K562 (cell line): ENCODE data around the gene BIRC6. TPM values are rescaled to one million over a fixed set of nuclear protein-coding genes. Genes with fewer than 3 reads are reported as not detected.

Experiments used
- CBX3 ChIP-seq, 2 experiments: IDR thresholded peaks; 1 replicate in 1 of 2; 2 replicates in 1 of 2; pipeline ENCODE4 v1.6.1; 2012; ENCODE audit warnings: inconsistent platforms in 2 of 2, low read length in 2 of 2, borderline replicate concordance in 1 of 2, control low read depth in 1 of 2
- CEBPB ChIP-seq: fragments of 450-650 bp; IDR thresholded peaks from 2 replicates; pipeline ENCODE4 v1.6.1; 2016; ENCODE audit warnings: missing genetic modification characterization, missing compliant biosample characterization
- ETV1 ChIP-seq: fragments of 450-650 bp; conservative IDR thresholded peaks from 2 replicates; pipeline ENCODE4 v1.6.1; 2016; ENCODE audit warnings: missing genetic modification characterization, control low read depth, low read depth, missing compliant biosample characterization
- ILK ChIP-seq: fragments of 450-650 bp; IDR thresholded peaks from 2 replicates; pipeline ENCODE4 v1.6.1; 2016; ENCODE audit warnings: missing genetic modification characterization, low read depth, mild to moderate bottlenecking, missing compliant biosample characterization, moderate library complexity, borderline replicate concordance
- KLF16 ChIP-seq: IDR thresholded peaks from 2 replicates; pipeline ENCODE4 v1.6.1; 2016; ENCODE audit warnings: antibody characterized with exemption
- MAFF ChIP-seq: IDR thresholded peaks from 2 replicates; pipeline ENCODE4 v1.6.1; 2012; ENCODE audit warnings: low read length, improper control_type of control experiment
- MAFK ChIP-seq: IDR thresholded peaks from 2 replicates; pipeline ENCODE4 v1.6.1; 2011; ENCODE audit warnings: low read length, improper control_type of control experiment
- MEF2A ChIP-seq: IDR thresholded peaks from 2 replicates; pipeline ENCODE4 v1.6.1; 2011; ENCODE audit warnings: low read depth, mild to moderate bottlenecking, low read length, moderate library complexity; ENCODE audit not compliant: control insufficient read depth
- MXI1 ChIP-seq: IDR thresholded peaks from 2 replicates; pipeline ENCODE4 v1.6.1; 2011; ENCODE audit warnings: low read depth, mild to moderate bottlenecking, improper control_type of control experiment, low read length
- NCOA1 ChIP-seq: fragments of 450-650 bp; IDR thresholded peaks from 2 replicates; pipeline ENCODE4 v1.6.1; 2016; ENCODE audit warnings: low read depth
- NCOA4 ChIP-seq: fragments of 450-650 bp; IDR thresholded peaks from 2 replicates; pipeline ENCODE4 v1.6.1; 2018; ENCODE audit warnings: mild to moderate bottlenecking; ENCODE audit not compliant: partially characterized antibody
- NFE2L1 ChIP-seq: fragments of 450-650 bp; IDR thresholded peaks from 2 replicates; pipeline ENCODE4 v1.6.1; 2016; ENCODE audit warnings: missing genetic modification characterization, low read depth, mild to moderate bottlenecking, missing compliant biosample characterization, moderate library complexity, borderline replicate concordance
- NR1H2 ChIP-seq: sonication (generic); formaldehyde crosslinking; IDR thresholded peaks from 2 replicates; pipeline ENCODE4 v1.4.0; 2020; ENCODE audit warnings: mild to moderate bottlenecking, missing genetic modification reagents
- PHTF2 ChIP-seq: fragments of 250-450 bp; sonication (Bioruptor Pico); IDR thresholded peaks from 2 replicates; pipeline ENCODE4 v1.5.0; 2021; ENCODE audit warnings: mild to moderate bottlenecking
- PPARD ChIP-seq: fragments of 250-450 bp; sonication (Bioruptor Pico); IDR thresholded peaks from 2 replicates; pipeline ENCODE4 v1.8.0; 2022; ENCODE audit warnings: inconsistent platforms, mild to moderate bottlenecking, moderate library complexity
- SAFB ChIP-seq: fragments of 200-400 bp; formaldehyde crosslinking; IDR thresholded peaks from 2 replicates; pipeline ENCODE4 v1.6.1; 2017; ENCODE audit warnings: low read depth, low read length, borderline replicate concordance
- SNRNP70 ChIP-seq: fragments of 200-400 bp; formaldehyde crosslinking; optimal IDR thresholded peaks from 2 replicates; pipeline ENCODE3; 2017; ENCODE audit warnings: low read depth, low read length
- SRF ChIP-seq, 2 experiments: fragments of 250-450, 450-650 bp in 1 of 2; sonication (Bioruptor Pico) in 1 of 2; sonication (generic) in 1 of 2; formaldehyde crosslinking; IDR thresholded peaks; 2 replicates each; pipeline versions ENCODE4 v1.5.0 to v1.5.1; 2020 to 2022; ENCODE audit warnings: mild to moderate bottlenecking in 1 of 2, missing genetic modification reagents in 1 of 2
- STAT5A ChIP-seq: IDR thresholded peaks from 2 replicates; pipeline ENCODE4 v1.6.1; 2012; ENCODE audit warnings: low read length, inconsistent platforms, borderline replicate concordance
- ZNF316 ChIP-seq: fragments of 450-650 bp; IDR thresholded peaks from 2 replicates; pipeline ENCODE4 v1.6.1; 2016
- ZNF347 ChIP-seq: fragments of 450-650 bp; formaldehyde crosslinking; IDR thresholded peaks from 2 replicates; pipeline ENCODE4 v1.4.0; 2020; ENCODE audit warnings: low read depth, mild to moderate bottlenecking, moderate library complexity
- ZNF76 ChIP-seq: fragments of 250-450 bp; sonication (Bioruptor Pico); IDR thresholded peaks from 2 replicates; pipeline ENCODE4 v1.4.0; 2020; ENCODE audit warnings: mild to moderate bottlenecking, moderate library complexity, borderline replicate concordance
- polyA plus RNA-seq, 8 experiments: library from polyadenylated mRNA; depleted of rRNA in 4 of 8; stranded (reverse) in 5 of 8; unstranded in 3 of 8; fragments of >200 nt; fragmentation: Nextera tagmentation in 2 of 8; fragmentation: Illumina TruSeq in 1 of 8; extraction: Ambion mirVana in 2 of 8; extraction: Trizol in 1 of 8; gene quantifications; 2 replicates each; pipeline versions ENCODE4 v1.2.1 to v1.2.3, GENCODE V29; 2011 to 2014; ENCODE audit warnings: inconsistent platforms in 1 of 8, missing spikeins in 1 of 8
- total RNA-seq, 7 experiments: library from RNA; depleted of rRNA in 6 of 7; stranded (reverse); fragments of >200 nt in 6 of 7; fragmentation: Illumina TruSeq in 2 of 7; extraction: Trizol in 2 of 7; gene quantifications; 2 replicates each; pipeline versions ENCODE4 v1.2.1 to v1.2.3, GENCODE V29; 2011 to 2021; ENCODE audit warnings: low replicate concordance in 1 of 7
- TF ChIP-seq, protein P1 (sequence below): fragments of 450-650 bp; IDR thresholded peaks from 2 replicates; pipeline ENCODE4 v1.6.1; 2016; ENCODE audit warnings: borderline replicate concordance
- TF ChIP-seq, protein P2 (sequence below): sonication (generic); formaldehyde crosslinking; IDR thresholded peaks from 2 replicates; pipeline ENCODE4 v1.8.1; 2023; ENCODE audit warnings: mild to moderate bottlenecking, missing genetic modification reagents
- TF ChIP-seq, protein P3 (sequence below): fragments of 250-450 bp; sonication (Bioruptor Pico); IDR thresholded peaks from 2 replicates; pipeline ENCODE4 v1.5.0; 2020; ENCODE audit warnings: mild to moderate bottlenecking, borderline replicate concordance

Gene BIRC6
- total and polyA plus RNA-seq, 9 of the 15 experiments (the other 6 are each of a cell fraction or from before 2014, with no cell fraction given) = 18.8 to 110 (median 49.8) TPM

DNA sequence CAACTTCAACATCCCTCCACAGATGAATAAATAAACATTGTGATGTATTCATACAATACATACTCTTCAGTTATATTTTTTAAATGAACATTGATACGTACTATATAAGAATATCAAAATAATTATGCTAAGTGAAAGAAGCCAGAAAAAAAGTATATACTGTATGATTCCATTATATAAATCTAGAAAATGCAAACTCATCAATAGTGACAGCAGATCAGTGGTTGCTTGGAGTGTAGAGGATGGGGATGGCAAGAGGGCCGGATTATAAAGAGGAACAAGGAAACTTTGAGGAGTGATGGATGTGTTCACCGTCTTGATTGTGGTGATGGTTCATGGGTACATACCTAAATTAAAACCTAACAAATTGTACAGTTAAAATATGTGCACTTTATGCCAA, 268.0 kb downstream of the BIRC6 start (continued):
- no peak for TF ChIP-seq NCOA4
- TF ChIP-seq, protein P1, sequence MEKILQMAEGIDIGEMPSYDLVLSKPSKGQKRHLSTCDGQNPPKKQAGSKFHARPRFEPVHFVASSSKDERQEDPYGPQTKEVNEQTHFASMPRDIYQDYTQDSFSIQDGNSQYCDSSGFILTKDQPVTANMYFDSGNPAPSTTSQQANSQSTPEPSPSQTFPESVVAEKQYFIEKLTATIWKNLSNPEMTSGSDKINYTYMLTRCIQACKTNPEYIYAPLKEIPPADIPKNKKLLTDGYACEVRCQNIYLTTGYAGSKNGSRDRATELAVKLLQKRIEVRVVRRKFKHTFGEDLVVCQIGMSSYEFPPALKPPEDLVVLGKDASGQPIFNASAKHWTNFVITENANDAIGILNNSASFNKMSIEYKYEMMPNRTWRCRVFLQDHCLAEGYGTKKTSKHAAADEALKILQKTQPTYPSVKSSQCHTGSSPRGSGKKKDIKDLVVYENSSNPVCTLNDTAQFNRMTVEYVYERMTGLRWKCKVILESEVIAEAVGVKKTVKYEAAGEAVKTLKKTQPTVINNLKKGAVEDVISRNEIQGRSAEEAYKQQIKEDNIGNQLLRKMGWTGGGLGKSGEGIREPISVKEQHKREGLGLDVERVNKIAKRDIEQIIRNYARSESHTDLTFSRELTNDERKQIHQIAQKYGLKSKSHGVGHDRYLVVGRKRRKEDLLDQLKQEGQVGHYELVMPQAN = no peak
- TF ChIP-seq ZNF76 = no peak
- TF ChIP-seq MAFF = peak; percentile 57
- TF ChIP-seq CBX3 (IDR thresholded peaks at IDR 0.05; ENCODE audit: borderline replicate concordance in 1 of 2, low read length in 2 of 2) = no peak
- TF ChIP-seq PHTF2 (CRISPR knock-in tag) = no peak
- TF ChIP-seq MXI1 = no peak
- no peak for TF ChIP-seq MEF2A
- TF ChIP-seq NCOA1 = no peak
- no peak for TF ChIP-seq SAFB
- TF ChIP-seq ETV1 (tag) = no peak
- no peak for TF ChIP-seq SNRNP70
- TF ChIP-seq MAFK = peak; percentile 30; the same call in 1 of the 2 replicates
- TF ChIP-seq, protein P2, sequence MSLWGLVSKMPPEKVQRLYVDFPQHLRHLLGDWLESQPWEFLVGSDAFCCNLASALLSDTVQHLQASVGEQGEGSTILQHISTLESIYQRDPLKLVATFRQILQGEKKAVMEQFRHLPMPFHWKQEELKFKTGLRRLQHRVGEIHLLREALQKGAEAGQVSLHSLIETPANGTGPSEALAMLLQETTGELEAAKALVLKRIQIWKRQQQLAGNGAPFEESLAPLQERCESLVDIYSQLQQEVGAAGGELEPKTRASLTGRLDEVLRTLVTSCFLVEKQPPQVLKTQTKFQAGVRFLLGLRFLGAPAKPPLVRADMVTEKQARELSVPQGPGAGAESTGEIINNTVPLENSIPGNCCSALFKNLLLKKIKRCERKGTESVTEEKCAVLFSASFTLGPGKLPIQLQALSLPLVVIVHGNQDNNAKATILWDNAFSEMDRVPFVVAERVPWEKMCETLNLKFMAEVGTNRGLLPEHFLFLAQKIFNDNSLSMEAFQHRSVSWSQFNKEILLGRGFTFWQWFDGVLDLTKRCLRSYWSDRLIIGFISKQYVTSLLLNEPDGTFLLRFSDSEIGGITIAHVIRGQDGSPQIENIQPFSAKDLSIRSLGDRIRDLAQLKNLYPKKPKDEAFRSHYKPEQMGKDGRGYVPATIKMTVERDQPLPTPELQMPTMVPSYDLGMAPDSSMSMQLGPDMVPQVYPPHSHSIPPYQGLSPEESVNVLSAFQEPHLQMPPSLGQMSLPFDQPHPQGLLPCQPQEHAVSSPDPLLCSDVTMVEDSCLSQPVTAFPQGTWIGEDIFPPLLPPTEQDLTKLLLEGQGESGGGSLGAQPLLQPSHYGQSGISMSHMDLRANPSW (CRISPR knock-in tag) = no peak
- TF ChIP-seq KLF16 = no peak
- no peak for TF ChIP-seq ZNF347 (CRISPR knock-in tag)
- TF ChIP-seq ZNF316 = peak; percentile 91
- no peak for TF ChIP-seq NFE2L1 (tag)
- TF ChIP-seq, protein P3, sequence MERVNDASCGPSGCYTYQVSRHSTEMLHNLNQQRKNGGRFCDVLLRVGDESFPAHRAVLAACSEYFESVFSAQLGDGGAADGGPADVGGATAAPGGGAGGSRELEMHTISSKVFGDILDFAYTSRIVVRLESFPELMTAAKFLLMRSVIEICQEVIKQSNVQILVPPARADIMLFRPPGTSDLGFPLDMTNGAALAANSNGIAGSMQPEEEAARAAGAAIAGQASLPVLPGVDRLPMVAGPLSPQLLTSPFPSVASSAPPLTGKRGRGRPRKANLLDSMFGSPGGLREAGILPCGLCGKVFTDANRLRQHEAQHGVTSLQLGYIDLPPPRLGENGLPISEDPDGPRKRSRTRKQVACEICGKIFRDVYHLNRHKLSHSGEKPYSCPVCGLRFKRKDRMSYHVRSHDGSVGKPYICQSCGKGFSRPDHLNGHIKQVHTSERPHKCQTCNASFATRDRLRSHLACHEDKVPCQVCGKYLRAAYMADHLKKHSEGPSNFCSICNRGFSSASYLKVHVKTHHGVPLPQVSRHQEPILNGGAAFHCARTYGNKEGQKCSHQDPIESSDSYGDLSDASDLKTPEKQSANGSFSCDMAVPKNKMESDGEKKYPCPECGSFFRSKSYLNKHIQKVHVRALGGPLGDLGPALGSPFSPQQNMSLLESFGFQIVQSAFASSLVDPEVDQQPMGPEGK = no peak
- no peak for TF ChIP-seq NR1H2 (CRISPR knock-in tag)
- no peak for TF ChIP-seq SRF (CRISPR knock-in tag; IDR thresholded peaks at IDR 0.05)
- TF ChIP-seq STAT5A = no peak
- no peak for TF ChIP-seq CEBPB (tag)
- TF ChIP-seq PPARD (CRISPR knock-in tag) = no peak
- no peak for TF ChIP-seq ILK (tag)
